NOMO-1 treated with DMSO at 0.1 percent for 48 hours (cell line): Measurements from ENCODE around the gene FILIP1L.

Source experiments
- DNase-seq: peaks from one replicate; lab custom pipeline; 2025; ENCODE audit not compliant: unreplicated experiment; lab: John Stamatoyannopoulos, UW

Gene FILIP1L

DNA sequence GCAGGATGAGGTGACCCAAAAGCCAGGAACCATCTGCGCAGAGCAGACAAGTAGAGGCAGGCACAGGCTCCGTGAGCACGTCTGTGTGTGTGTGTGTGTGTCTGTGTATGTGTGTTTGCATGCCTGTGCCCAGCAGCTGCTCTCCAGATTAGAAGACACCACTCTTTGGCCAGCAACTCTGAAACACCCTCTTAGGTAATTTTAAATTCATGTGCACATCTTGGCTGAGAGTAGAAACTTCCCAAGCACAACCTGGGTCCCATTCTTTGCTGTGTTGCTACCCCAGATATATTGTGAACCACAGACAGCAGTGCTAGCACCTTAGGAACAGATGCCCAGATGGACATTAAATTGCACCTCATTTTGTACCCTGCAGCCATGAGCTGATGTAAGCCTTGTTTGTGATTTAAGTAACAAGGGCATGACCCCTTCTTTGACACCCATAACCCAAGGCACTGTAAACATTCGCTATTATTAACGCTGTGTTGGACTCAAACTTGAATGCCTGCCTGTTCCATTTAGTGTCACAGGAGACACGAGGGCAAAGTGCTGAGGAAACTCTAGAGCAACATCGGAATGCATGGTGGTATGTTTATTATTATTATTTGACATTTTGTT, at the start of gene FILIP1L:
Gene FILIP1L, minus strand, starts transcription at position 89 of the 618 bp plus-strand sequence.
- no peak for DNase-seq

DNA sequence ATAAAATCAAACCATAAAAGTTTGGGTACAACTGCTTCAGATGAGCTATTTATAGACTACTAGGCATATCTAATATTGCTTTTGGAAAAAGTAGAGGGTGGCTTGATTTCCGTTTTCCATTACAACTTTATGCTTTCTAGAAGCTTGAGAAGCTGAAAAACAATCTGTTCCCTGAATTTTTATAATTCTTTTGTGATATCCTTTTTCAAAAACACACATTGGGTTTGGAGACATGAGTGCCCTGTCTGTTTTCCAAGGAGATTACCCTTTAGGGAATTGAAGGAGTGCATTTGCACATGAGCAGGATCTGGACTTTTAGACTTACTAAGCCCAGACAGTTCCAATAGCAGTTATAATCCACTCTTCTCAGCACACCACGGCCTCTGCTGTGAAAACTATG, 49.5 kb upstream of the FILIP1L start:
- no peak for DNase-seq

DNA sequence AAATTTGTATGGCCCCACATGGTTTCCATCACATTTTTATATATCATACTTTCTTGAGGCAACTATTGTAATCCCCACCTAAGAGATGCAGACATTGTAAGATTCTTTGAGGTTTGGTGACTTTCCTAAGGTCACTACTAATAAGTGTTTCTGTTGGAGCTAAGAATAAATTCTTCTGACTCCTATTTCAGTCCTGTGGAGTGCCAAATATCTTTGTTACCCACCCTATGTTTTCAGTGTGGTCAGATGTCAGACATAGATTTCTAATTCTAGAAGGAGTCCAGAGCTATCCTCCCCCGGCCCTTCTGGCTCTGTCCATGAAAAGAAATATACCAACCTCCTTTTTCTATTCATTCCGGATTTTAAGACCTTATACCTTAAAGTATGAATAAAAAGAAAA, 46.2 kb upstream of the FILIP1L start:
- DNase-seq: no peak

DNA sequence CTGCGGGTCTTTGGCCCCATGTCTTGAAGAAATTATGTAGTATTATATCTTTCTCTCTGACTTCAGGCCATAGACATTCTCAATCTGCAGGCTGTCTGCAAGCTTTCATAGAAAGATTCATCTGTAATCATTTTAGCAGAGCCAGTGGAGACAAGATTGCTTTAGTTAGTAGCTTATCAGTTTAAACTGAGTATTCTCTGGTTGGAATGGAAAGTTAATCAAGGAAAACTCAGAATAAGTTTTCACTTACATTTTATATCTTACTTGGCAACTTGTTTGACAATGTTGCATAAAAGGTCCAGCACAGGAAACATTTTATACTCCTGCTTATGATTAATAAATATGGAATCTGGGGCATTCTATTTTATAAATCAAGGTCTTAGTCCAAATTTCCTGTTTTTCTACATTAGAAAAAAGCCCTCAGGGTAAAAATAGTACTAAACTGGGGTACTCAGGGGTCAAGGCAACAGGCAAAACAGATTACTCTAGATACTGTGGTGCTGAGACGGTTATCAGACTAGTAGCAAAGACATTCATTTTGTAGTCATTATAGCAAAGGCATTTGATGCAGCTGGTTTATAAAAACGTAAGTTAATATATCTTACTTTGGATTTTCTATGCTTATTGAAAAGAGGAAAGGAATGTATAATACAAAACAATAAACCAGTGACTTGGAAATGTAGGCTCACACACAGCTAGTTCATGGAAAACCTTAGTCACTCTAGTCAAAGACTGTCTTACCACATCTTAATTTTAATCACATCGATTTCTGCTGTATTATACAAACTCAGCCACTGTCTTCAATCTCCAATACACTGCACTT, 45.2 kb upstream of the FILIP1L start:
- DNase-seq: no peak

DNA sequence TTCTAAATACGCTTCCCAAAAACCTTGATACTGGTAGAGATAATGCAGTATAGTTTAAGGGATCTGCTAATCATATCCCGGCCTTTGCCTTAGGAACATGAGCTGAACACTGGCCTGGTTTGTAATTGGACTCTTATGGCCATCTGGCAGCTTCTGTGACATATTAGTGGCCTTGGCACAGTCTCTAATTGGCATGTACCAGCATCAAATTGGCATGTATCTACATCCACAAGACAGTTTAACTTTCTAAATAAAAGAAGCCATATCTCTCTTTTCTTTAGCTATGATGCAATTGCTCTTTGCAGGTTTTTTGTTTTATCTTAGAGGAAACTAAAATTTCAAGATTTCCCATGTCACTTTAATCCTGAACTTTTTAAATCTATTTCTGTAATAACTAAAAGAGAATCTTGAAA, 44.6 kb upstream of the FILIP1L start:
- DNase-seq: no peak

DNA sequence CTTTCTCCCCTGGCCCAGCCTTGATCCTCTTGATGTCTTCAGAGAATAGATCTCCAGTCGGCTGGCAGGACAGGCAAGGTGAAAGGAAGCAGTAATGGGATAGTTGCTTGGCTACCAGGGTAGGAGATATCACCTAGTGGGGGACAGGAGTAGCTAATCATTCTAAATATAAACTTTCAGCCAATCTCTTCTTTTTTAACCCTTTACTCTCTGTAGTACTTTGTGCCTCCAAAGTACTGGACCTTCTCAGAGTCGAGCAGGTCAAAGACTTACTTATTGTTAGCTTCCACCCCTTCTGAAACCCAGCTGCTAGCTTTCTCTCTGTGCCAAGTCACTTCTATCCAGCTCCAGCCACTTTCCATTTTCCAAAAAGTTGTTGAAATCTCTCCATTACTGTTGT, 43.4 kb upstream of the FILIP1L start:
- DNase-seq: no peak

DNA sequence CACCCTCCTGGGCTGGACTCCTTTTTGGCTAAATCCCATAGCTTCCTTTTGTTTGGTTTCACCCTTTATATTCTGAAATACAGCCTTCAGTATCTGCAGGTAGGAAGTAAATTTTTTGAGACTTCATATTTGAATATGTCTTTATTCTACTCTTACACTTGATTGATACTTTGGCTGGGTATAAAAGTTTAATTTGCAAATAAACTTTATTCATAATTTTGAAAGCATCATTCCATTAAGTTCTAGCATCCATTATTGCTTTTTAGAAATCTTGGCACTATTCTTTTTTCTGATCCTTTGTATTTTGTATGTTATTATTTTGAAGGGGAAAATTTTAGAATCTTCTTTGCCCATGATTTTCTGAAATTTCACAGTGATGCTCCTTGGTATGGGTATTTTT, 41.3 kb upstream of the FILIP1L start:
- no peak for DNase-seq

DNA sequence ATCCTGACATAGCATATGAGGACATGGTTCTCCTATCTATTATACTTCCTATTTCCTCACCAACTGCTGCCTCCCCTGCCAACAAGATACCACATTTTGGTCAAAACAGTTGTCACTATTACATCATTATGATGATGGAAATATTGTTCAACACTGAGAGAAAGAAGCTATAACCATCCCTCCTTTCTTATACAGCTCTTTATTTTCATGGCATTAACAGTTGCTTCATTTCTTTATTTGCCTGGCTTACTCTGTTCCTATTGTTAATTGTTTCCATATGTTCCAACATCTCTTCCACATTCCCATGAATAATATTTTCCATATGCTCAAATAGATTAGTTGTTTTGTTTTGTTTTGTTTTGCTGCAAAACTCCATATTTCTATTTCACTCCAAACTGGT, 40.8 kb upstream of the FILIP1L start:
- no peak for DNase-seq

DNA sequence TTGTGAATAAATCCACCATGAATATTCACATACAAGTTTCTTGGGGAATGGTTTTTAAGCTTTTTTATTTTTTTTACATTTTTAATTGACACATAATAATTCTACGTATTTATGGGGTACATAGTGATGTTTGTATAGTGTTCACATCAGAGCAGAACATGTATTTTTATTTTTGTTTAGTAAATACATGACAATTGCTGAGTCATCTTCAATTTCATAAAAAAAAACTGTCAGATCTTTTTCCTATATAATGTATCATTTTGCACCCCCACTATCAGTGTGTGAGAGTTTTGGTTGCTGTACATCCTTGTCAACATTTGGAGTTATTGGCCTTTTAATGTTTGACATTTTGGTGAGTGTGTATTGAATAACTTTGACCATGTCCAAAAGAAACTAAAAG, 39.9 kb upstream of the FILIP1L start:
- no peak for DNase-seq

DNA sequence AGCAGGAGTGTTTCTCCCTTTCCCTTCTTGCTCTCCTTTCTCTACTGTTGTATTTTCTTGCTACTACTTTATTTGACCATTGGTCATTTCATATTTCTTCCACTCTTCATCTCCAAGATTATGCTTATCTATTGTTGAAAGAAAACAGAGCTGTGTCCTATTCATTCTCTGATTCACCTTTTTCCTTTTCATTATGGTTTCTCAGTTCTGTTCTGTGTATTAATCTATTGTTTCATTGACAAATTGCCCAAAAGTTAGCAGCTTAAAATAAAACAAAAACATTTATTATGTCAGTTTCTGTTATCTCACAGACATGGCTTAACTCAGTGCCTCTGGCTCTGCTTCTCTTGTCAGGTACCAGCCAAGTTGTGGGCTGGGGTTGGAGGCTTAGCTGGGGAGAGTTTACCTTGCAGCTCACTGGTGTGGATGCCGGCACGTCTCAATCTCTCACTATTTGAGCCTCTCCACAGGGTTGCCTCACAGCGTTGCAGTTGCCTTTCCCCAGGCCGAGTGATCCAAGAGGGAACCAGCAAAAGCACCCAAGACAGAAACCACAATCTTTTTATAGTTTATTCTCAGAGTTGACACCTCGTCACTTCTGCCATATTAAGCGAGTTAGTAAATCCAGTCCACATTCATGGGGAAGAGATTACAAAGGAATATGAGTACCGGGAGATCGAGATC, 36.9 kb upstream of the FILIP1L start:
- DNase-seq: peak; percentile 22

DNA sequence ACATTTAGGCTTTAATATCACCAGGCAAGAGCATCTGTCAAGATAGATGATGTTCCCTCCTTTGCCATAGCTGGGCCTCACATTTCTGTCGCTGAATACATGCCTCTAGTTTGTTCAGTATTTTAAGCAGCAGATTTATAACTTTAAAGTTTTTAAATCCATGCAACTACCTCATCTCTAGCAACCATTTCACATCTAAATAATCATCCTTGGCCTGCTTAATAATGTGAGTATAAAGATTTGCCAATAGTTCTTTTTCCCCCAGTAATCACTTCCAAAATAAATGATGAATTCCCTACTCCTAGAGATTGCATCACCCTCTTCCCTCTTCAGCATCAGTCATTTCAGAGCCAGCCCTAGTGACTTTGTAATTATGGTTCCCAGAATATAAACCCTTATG, 36.2 kb upstream of the FILIP1L start:
- no peak for DNase-seq

DNA sequence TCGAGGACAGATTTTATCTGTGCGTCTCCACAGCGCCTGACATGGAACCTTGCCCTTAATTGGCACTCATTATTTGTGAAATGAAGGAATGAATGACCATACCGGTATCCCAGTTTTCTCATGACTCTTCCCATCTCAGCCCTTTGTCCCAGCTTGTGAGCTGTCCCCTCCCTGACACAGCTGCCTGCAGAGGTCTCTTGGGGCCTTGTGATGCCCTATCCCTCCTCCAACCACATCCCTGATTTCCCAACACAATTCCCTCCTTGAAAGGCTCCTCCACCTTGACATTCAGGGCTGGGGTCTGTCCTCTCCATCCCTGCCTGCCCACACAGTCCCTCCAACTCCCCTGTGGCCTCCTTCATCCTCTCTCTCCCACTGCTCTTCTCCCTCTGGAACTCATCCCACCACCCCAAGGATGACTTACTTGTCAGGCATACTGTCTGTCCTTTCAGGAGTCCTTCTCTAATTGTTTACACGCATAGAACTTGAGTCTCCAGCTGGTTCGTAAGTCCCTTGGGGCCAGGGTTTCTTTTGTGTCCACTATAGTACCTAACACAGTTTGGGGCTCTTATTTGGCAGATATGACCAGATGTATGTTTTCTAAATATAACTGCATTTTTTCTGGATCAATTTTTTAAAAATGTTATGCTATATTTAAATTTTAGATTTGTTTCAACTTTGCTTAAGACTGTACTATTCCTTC, 35.6 kb upstream of the FILIP1L start:
- no peak for DNase-seq

DNA sequence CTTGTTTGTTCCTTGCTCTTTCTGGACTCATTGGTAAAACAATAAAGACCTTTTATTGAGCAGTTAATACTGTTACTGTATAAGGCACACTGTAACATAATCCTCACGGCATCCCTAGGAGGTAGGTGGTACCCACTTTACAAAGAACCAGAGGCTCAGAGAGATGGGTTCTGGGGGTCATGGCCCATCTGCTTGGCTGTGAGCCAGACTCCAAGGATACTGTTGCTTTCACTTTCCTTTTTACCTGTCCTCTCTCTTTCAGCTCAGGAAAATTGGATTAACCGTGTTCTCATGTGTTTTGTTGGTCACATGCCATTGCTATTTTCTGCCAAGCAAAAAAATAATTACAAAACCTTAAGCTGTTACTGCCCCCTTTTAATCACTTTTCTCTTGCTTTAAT, 34.8 kb upstream of the FILIP1L start:
- DNase-seq: no peak

DNA sequence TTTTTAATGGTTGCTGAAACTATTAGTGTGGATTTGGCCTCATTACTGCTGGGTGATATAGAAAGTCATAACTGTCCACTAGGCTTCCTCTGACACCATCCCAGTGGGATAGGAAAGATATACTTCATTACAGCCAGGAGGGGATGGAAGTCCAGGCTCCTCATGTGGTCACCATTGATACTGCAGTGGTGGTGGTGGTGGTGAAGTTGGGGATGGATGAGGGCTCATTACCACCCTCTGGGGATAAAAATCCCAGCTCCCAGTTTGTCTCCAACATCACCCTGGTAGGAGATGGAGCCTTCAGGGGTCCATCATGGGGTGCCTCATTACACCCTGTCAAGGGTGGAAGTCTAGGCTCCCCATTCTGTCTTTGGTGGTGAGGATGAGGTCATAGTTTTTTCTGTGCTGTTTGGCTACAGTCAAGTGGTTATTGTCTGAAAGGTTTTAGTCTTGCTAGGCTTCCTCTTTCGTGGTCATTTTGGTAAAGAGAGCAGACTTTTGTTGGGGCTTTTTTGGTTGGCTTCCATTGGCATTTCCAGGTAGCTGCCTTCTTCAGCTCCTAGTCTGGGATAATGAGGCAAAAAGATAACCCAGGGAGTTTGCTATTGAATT, 30.1 kb upstream of the FILIP1L start:
- DNase-seq: no peak

DNA sequence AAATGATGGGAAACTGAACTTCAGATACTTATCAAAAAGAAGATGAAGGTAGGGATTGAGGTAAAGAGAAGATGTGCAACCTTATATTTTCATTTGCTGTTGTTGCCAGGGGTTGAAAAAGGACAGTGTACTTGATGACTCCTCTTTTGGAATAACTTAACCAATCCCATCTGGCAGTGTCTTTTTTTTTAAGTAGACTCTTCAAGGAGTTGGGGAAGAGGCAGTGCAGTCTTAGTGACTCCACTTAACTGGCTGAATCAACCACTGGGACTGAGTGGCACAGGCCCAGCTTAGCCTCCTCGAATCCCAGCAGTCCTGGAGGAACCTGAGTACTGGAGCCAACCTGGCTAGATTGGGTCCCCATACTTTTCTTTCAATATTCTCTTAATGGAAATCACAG, 27.3 kb upstream of the FILIP1L start:
- DNase-seq: no peak

DNA sequence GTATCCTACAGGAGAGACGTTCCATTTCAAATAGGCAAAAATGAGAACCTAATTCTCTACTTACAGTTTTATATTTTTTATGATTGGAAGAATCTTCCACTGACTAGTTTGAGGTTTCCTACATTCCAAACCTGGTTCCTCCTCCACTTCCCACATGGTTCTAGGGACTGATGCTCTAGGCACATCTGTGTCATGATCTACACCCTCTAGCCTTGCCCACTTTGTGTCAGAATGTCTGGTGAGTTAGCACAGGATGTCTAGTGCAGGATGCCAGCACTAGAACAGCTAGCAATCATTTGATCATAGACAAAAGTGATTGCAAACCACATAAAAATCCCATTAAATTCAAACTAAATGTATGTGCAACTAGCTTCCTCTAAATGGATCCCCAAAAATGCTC, 26.7 kb upstream of the FILIP1L start:
- DNase-seq: no peak

DNA sequence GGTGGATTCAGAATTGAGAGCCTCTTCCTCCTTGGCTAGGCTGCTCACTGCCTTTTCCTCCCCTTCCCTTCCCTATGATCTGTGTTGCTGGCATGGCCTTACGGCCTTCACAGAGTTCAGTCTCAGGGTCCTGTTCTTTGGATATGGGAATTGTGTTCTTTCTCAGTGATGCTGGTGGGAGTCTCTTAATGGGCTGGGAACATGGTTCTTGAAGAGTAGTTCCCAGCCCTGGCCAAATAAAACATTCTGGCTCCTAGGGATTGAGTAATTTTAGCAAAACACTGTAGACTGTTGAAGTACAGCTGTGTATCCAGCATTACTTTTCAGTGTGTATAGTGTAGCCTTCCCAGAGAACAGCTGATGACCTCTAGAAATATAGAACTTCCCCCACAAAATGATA, 22.6 kb upstream of the FILIP1L start:
- DNase-seq: no peak

DNA sequence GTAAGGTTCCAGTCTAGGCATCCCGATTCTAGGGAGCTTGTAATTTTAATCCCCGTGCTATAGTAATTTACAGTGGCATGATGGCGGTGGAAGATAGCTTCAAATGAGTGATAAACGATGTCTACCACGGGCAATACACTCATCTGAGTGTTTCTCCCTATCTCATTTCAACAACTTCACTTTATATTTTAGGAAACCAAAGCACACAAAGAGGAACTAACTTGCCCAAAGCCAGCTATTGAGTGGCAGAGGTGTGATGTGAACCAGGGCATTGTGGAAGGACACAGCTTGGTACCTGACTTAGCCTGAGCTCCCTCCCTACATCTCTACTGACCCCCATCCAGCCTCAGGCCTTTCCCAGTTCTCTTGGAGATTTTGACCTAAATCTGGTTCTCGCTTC, 16.9 kb upstream of the FILIP1L start:
- peak; percentile 43 for DNase-seq

DNA sequence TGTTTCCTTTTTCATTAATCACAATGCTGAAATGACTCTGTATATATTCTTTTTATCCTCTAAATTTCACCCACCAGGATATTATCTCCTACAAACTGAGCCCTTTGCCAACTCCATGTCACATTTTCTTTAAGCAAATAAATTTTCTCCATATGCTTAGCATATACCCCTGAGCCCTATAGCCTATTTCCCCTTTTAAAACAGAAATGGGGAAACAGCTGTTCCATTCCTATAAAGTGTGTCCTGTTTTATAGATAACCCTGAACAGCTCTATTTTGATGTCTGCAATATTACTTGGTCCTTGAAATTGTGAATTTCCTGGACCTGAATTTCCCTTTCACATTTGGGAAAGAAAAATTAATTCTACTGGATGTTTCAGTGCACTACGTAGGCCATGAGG, 15.6 kb upstream of the FILIP1L start:
- DNase-seq: peak; percentile 49

DNA sequence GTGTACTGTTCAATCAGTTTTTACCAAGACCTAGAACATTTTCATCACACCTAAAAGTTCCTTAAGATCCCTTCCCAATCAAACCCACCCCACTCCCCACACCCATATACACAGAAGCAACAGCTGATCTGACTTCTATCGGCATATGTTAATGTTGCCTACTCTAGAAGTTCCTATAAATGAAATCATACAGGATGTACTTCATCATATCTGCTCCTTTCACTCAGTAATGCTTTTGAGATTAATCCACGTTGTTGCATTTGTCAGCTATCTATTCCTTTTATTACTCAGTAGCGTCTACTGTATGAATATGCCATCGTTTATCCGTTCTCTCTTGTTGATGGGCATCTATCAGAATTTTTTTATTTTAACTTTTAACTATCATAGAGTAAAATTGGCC, 14.3 kb upstream of the FILIP1L start:
- DNase-seq: no peak

DNA sequence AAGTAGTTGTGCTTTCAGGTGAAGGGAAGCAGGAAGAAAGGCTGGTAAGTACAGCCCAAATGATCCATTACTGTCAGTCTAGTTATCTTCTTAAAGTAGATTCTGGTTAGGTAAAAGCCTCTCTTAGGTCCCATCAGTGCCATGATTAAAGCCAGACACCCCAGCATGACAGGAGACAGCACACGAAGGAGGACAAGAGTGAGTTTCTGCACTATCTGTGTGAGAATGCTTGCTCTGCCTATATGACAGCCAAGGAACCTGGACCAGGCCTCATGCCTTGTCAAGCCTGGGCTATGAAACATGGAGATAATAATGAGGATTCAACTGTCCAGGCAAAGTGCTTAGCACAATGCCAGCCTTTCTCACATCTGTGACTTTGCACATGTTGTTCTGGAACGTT, 13.5 kb upstream of the FILIP1L start:
- DNase-seq: no peak
